HepG2 (cell line): ENCODE measurements around the gene NDUFS2. TPM values are rescaled to one million over a fixed set of nuclear protein-coding genes. Genes with fewer than 3 reads are reported as not detected.

Experiments
- ARID3A ChIP-seq: IDR thresholded peaks from 2 replicates; pipeline ENCODE4 v1.6.1; 2012; ENCODE audit warnings: low read depth, low read length, improper control_type of control experiment
- BCL6 ChIP-seq: IDR thresholded peaks from 2 replicates; pipeline ENCODE4 v1.6.1; 2016; ENCODE audit warnings: missing genetic modification reagents, missing compliant biosample characterization
- BORCS8-MEF2B ChIP-seq: sonication (generic); formaldehyde crosslinking; IDR thresholded peaks from 2 replicates; pipeline ENCODE4 v1.8.0; 2022; ENCODE audit warnings: mild to moderate bottlenecking, missing genetic modification reagents
- EED ChIP-seq: sonication (generic); formaldehyde crosslinking; IDR thresholded peaks from 2 replicates; pipeline ENCODE4 v1.5.0; 2020; ENCODE audit warnings: mild to moderate bottlenecking, missing genetic modification reagents
- HDAC6 ChIP-seq: fragments of 200-600 bp; sonication (generic); IDR thresholded peaks from 2 replicates; pipeline ENCODE4 v1.7.0; 2017; ENCODE audit warnings: mild to moderate bottlenecking, antibody characterized with exemption, low read length, low read depth
- MLX ChIP-seq: IDR thresholded peaks from 2 replicates; pipeline ENCODE4 v1.6.1; 2016
- NBN ChIP-seq: fragments of 450-650 bp; conservative IDR thresholded peaks from 2 replicates; pipeline ENCODE4 v1.6.1; 2017
- NFYB ChIP-seq: sonication (generic); formaldehyde crosslinking; IDR thresholded peaks from 2 replicates; pipeline ENCODE4 v1.4.0; 2020; ENCODE audit warnings: missing genetic modification reagents
- NPAS2 ChIP-seq: sonication (generic); formaldehyde crosslinking; IDR thresholded peaks from 2 replicates; pipeline ENCODE4 v1.8.0; 2022; ENCODE audit warnings: mild to moderate bottlenecking, missing genetic modification reagents, borderline replicate concordance
- REXO4 ChIP-seq: sonication (generic); formaldehyde crosslinking; IDR thresholded peaks from 2 replicates; pipeline ENCODE4 v1.8.0; 2022; ENCODE audit warnings: missing genetic modification reagents, mild to moderate bottlenecking, borderline replicate concordance
- YEATS4 ChIP-seq: sonication (generic); formaldehyde crosslinking; IDR thresholded peaks from 2 replicates; pipeline ENCODE4 v1.4.0; 2020; ENCODE audit warnings: missing genetic modification reagents, borderline replicate concordance
- ZBTB21 ChIP-seq: sonication (generic); formaldehyde crosslinking; IDR thresholded peaks from 2 replicates; pipeline ENCODE4 v1.4.0; 2020; ENCODE audit warnings: missing genetic modification reagents
- ZBTB43 ChIP-seq: sonication (generic); formaldehyde crosslinking; conservative IDR thresholded peaks from 2 replicates; pipeline ENCODE4 v1.4.0; 2020; ENCODE audit warnings: missing genetic modification reagents
- ZFAT ChIP-seq: sonication (generic); formaldehyde crosslinking; conservative IDR thresholded peaks from 2 replicates; pipeline ENCODE4 v1.8.1; 2023; ENCODE audit warnings: missing genetic modification reagents, inconsistent platforms
- ZFP90 ChIP-seq: sonication (generic); formaldehyde crosslinking; IDR thresholded peaks from 2 replicates; pipeline ENCODE4 v1.8.0; 2022; ENCODE audit warnings: missing genetic modification reagents, mild to moderate bottlenecking, inconsistent platforms, borderline replicate concordance
- ZKSCAN8 ChIP-seq: IDR thresholded peaks from 2 replicates; pipeline ENCODE4 v1.6.1; 2016; ENCODE audit warnings: borderline replicate concordance, missing genetic modification reagents, missing compliant biosample characterization
- ZNF20 ChIP-seq: sonication (generic); formaldehyde crosslinking; IDR thresholded peaks from 2 replicates; pipeline ENCODE4 v1.4.0; 2020; ENCODE audit warnings: mild to moderate bottlenecking, moderate library complexity, missing genetic modification reagents
- ZNF230 ChIP-seq: sonication (generic); formaldehyde crosslinking; IDR thresholded peaks from 2 replicates; pipeline ENCODE4 v1.4.0; 2020; ENCODE audit warnings: mild to moderate bottlenecking, missing genetic modification reagents
- ZNF362 ChIP-seq: sonication (generic); formaldehyde crosslinking; IDR thresholded peaks from 2 replicates; pipeline ENCODE4 v1.4.0; 2020; ENCODE audit warnings: missing genetic modification reagents, mild to moderate bottlenecking, borderline replicate concordance
- ZNF383 ChIP-seq: sonication (generic); formaldehyde crosslinking; IDR thresholded peaks from 2 replicates; pipeline ENCODE4 v1.4.0; 2020; ENCODE audit warnings: missing genetic modification reagents, mild to moderate bottlenecking, borderline replicate concordance
- ZNF614 ChIP-seq: IDR thresholded peaks from 2 replicates; pipeline ENCODE4 v1.6.1; 2018; ENCODE audit warnings: missing biosample characterization, missing genetic modification reagents, inconsistent platforms, borderline replicate concordance
- ZNF740 ChIP-seq: sonication (generic); formaldehyde crosslinking; IDR thresholded peaks from 2 replicates; pipeline ENCODE4 v1.4.0; 2020; ENCODE audit warnings: missing genetic modification reagents
- ZSCAN5A ChIP-seq: sonication (generic); formaldehyde crosslinking; IDR thresholded peaks from 2 replicates; pipeline ENCODE4 v1.8.0; 2022; ENCODE audit warnings: mild to moderate bottlenecking, missing genetic modification reagents, borderline replicate concordance
- polyA plus RNA-seq, 8 experiments: library from polyadenylated mRNA; depleted of rRNA in 3 of 8; stranded (reverse) in 7 of 8; unstranded in 1 of 8; fragments of >200 nt; fragmentation: Illumina TruSeq in 4 of 8; extraction: Trizol in 4 of 8; gene quantifications; 2 replicates each; pipeline versions ENCODE4 v1.2.1 to v1.2.3, GENCODE V29; 2011 to 2016; ENCODE audit warnings: low read depth in 4 of 8, missing spikeins in 1 of 8, mixed read lengths in 1 of 8; ENCODE audit not compliant: insufficient read depth in 1 of 8
- total RNA-seq, 5 experiments: library from RNA; depleted of rRNA; stranded (reverse); fragments of >200 nt; fragmentation: Illumina TruSeq; extraction: Trizol; gene quantifications; 2 replicates each; pipeline ENCODE4 v1.2.3, GENCODE V29; 2016; ENCODE audit warnings: low read depth in 1 of 5

NDUFS2 gene
- total and polyA plus RNA-seq, 2 of the 13 experiments (the other 11 are each of a cell fraction or from before 2014, with no cell fraction given), result 89.9 to 118 TPM

- no peak for TF ChIP-seq ZFAT (CRISPR knock-in tag)
- no peak for TF ChIP-seq ZNF230 (CRISPR knock-in tag)
- TF ChIP-seq NPAS2, result no peak
- TF ChIP-seq ZNF20 (CRISPR knock-in tag), result no peak
- TF ChIP-seq ARID3A, result no peak
- no peak for TF ChIP-seq ZSCAN5A (CRISPR knock-in tag)
- TF ChIP-seq BORCS8-MEF2B (CRISPR knock-in tag), result peak; percentile 70; the same call in 1 of the 2 replicates
- TF ChIP-seq EED (CRISPR knock-in tag), result peak; percentile 75; the same call in 1 of the 2 replicates
- no peak for TF ChIP-seq ZBTB21
- peak; percentile 60; the same call in 1 of the 2 replicates for TF ChIP-seq ZKSCAN8 (CRISPR knock-in tag)
- no peak for TF ChIP-seq ZNF383 (CRISPR knock-in tag)
- TF ChIP-seq MLX (CRISPR knock-in tag), result 0 out of 2 replicates have a peak, but pooled peaks have one; percentile 26
- TF ChIP-seq ZNF362, result no peak
- peak; percentile 84 for TF ChIP-seq YEATS4
- TF ChIP-seq ZFP90 (CRISPR knock-in tag), result peak; percentile 72
- no peak; the same call in 1 of the 2 replicates for TF ChIP-seq ZBTB43
- TF ChIP-seq ZNF740, result no peak
- no peak for TF ChIP-seq BCL6 (CRISPR knock-in tag)
- TF ChIP-seq NBN, result no peak
- no peak for TF ChIP-seq REXO4
- TF ChIP-seq HDAC6, result no peak
- TF ChIP-seq NFYB, result peak; percentile 93
- TF ChIP-seq ZNF614 (CRISPR knock-in tag), result no peak
These were observed 36.2 kb upstream of the NDUFS2 start, which contains the start of gene PPOX (continued) for GRCh38 chr1:161165742-161166668.
